ENCODE measurements around the gene SRPK2.

GRCh38 chr7:105238198-105238765, 150.4 kb downstream of the SRPK2 start:
- no peak for TF ChIP-seq EZH2 (IDR thresholded peaks at IDR 0.05; ENCODE audit: borderline replicate concordance, low read length)
- TF ChIP-seq, protein P1, sequence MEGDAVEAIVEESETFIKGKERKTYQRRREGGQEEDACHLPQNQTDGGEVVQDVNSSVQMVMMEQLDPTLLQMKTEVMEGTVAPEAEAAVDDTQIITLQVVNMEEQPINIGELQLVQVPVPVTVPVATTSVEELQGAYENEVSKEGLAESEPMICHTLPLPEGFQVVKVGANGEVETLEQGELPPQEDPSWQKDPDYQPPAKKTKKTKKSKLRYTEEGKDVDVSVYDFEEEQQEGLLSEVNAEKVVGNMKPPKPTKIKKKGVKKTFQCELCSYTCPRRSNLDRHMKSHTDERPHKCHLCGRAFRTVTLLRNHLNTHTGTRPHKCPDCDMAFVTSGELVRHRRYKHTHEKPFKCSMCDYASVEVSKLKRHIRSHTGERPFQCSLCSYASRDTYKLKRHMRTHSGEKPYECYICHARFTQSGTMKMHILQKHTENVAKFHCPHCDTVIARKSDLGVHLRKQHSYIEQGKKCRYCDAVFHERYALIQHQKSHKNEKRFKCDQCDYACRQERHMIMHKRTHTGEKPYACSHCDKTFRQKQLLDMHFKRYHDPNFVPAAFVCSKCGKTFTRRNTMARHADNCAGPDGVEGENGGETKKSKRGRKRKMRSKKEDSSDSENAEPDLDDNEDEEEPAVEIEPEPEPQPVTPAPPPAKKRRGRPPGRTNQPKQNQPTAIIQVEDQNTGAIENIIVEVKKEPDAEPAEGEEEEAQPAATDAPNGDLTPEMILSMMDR (IDR thresholded peaks at IDR 0.05; ENCODE audit: low read length): no peak

All from OCI-LY1 (cell line).